ENCODE results near the gene COL17A1.

DNA sequence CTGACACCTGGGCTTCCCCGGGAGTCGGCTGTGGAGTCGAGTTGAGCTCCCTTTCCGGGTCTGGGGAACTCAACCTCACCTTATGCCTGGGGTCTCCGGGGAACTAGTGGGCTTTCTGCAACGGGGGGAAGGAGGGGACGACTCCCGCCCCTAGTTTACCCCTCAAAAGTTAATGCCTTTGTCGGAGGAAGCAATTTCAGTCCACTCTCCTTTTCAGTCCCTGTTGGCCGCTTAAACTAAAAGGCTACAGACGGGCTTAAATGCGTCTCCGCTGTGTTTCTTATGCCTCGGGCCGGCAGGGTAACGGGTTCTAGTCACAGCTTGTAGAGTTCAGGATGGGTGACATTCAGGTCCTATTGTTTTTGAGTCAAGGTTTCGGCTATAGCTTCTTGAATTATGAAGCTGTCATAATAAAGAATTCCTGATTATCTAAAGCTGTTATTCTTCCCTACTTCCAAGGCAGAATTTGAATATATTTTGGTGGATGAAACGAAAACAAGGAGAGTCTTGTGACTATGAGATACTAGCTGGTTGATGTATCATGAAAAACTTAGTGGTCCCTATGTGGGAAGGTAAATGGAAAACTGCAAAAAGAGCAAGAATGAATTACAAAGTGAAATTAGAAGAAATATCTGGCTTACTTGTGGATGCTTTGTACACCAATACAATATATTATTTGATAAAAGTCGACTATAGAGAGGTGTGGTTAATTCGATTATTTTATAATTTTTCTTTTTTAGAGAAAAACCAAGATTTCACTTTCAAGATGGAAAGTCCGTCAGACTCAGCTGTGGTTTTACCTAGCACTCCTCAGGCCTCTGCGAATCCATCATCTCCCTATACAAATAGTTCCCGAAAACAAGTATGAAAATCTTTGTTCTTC, 36.8 kb upstream of the COL17A1 start:
- TF ChIP-seq POLR2A (IDR thresholded peaks at IDR 0.05; ENCODE audit: low read length), result peak; percentile 58
- TF ChIP-seq GATA1 (IDR thresholded peaks at IDR 0.05; ENCODE audit: low read depth, low read length), result no peak
